DMS53 treated with DMSO at 0.1 percent for 48 hours (cell line): ENCODE results near the gene ECI1.
A peak's percentile ranks its signal among the peaks of the same experiment; 100 is the strongest.

Experiments
- DNase-seq: peaks from one replicate; lab custom pipeline; 2025; ENCODE audit not compliant: unreplicated experiment; lab: John Stamatoyannopoulos, UW

The ECI1 gene

GRCh38 chr16:2251296-2252111 lies at the start of gene ECI1:
TSS of gene ECI1 (minus strand) at chr16:2251587. CDS start at chr16:2251566, 21 bp downstream.
- peak; percentile 80 for DNase-seq

GRCh38 chr16:2299915-2300192 lies 48.5 kb upstream of the ECI1 start:
- DNase-seq = no peak

- DNase-seq = no peak
Observed at GRCh38 chr16:2299121-2299914, 47.9 kb upstream of the ECI1 start.

- DNase-seq = no peak
Observed at GRCh38 chr16:2298621-2299020, 47.2 kb upstream of the ECI1 start.

- no peak for DNase-seq
Observed at GRCh38 chr16:2297506-2297860, 46.1 kb upstream of the ECI1 start.

GRCh38 chr16:2296661-2297505 lies 45.5 kb upstream of the ECI1 start:
- no peak for DNase-seq

GRCh38 chr16:2295056-2295798 lies 43.8 kb upstream of the ECI1 start:
- no peak for DNase-seq

- DNase-seq = no peak
Observed at GRCh38 chr16:2292221-2292620, 40.8 kb upstream of the ECI1 start.

GRCh38 chr16:2289282-2289681 lies 37.9 kb upstream of the ECI1 start:
- DNase-seq = no peak

- no peak for DNase-seq
Observed at GRCh38 chr16:2288726-2289125, 37.3 kb upstream of the ECI1 start.

- no peak for DNase-seq
Observed at GRCh38 chr16:2287916-2288547, 36.6 kb upstream of the ECI1 start.

GRCh38 chr16:2286550-2286949 lies 35.2 kb upstream of the ECI1 start:
- DNase-seq = no peak

- no peak for DNase-seq
Observed at GRCh38 chr16:2285731-2286191, 34.4 kb upstream of the ECI1 start.

- no peak for DNase-seq
Observed at GRCh38 chr16:2284797-2285576, 33.6 kb upstream of the ECI1 start.

- DNase-seq = no peak
Observed at GRCh38 chr16:2284001-2284770, 32.8 kb upstream of the ECI1 start.

GRCh38 chr16:2282866-2283555 lies 31.6 kb upstream of the ECI1 start:
- DNase-seq = no peak

- no peak for DNase-seq
Observed at GRCh38 chr16:2282262-2282661, 30.9 kb upstream of the ECI1 start.

- no peak for DNase-seq
Observed at GRCh38 chr16:2280981-2281542, 29.7 kb upstream of the ECI1 start.
